ENCODE measurements around the gene SP3. TPM values are rescaled to one million over a fixed set of nuclear protein-coding genes. Genes with fewer than 3 reads are reported as not detected.

Gene SP3
- total and polyA plus RNA-seq, 9 of the 15 experiments (the other 6 are each of a cell fraction or from before 2014, with no cell fraction given), result 12.0 to 106 (median 74.9) TPM

GRCh38 chr2:173964565-173965371 is 405 bp downstream of the SP3 start (continued):
- TF ChIP-seq ZBTB34 (CRISPR knock-in tag; IDR thresholded peaks at IDR 0.05) (no peak), ZNF140 (CRISPR knock-in tag; IDR thresholded peaks at IDR 0.05) (no peak), CBFB (CRISPR knock-in tag; IDR thresholded peaks at IDR 0.05) (no peak), ZNF431 (CRISPR knock-in tag; IDR thresholded peaks at IDR 0.05) (0 out of 2 replicates have a peak, but pooled peaks have one; percentile 36), DNMT1 (IDR thresholded peaks at IDR 0.05) (no peak), PYGO2 (tag; IDR thresholded peaks at IDR 0.05) (no peak), JUND (IDR thresholded peaks at IDR 0.05; ENCODE audit: borderline replicate concordance, low read depth, low read length) (no peak), JUND (tag; IDR thresholded peaks at IDR 0.05; ENCODE audit: borderline replicate concordance, low read depth, low read length) (no peak; the same call in 2 of the 3 replicates), PHB (CRISPR knock-in tag; IDR thresholded peaks at IDR 0.05) (peak; percentile 53; the same call in 1 of the 2 replicates), PHF20 (IDR thresholded peaks at IDR 0.05; ENCODE audit: partially characterized antibody) (peak; percentile 37), NFIC (IDR thresholded peaks at IDR 0.05) (peak; percentile 56; the same call in 1 of the 2 replicates), RB1 (IDR thresholded peaks at IDR 0.05; ENCODE audit: low read depth) (no peak), ELF4 (CRISPR knock-in tag; IDR thresholded peaks at IDR 0.05) (peak; percentile 92), CREB3 (tag; conservative IDR thresholded peaks at IDR 0.05; ENCODE audit: low read depth) (no peak), ZNF436 (CRISPR knock-in tag; IDR thresholded peaks at IDR 0.05) (no peak)
- TF ChIP-seq, protein P1, sequence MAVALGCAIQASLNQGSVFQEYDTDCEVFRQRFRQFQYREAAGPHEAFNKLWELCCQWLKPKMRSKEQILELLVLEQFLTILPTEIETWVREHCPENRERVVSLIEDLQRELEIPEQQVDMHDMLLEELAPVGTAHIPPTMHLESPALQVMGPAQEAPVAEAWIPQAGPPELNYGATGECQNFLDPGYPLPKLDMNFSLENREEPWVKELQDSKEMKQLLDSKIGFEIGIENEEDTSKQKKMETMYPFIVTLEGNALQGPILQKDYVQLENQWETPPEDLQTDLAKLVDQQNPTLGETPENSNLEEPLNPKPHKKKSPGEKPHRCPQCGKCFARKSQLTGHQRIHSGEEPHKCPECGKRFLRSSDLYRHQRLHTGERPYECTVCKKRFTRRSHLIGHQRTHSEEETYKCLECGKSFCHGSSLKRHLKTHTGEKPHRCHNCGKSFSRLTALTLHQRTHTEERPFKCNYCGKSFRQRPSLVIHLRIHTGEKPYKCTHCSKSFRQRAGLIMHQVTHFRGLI (CRISPR knock-in tag; IDR thresholded peaks at IDR 0.05), result no peak
- TF ChIP-seq, protein P2, sequence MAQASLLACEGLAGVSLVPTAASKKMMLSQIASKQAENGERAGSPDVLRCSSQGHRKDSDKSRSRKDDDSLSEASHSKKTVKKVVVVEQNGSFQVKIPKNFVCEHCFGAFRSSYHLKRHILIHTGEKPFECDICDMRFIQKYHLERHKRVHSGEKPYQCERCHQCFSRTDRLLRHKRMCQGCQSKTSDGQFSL (CRISPR knock-in tag; IDR thresholded peaks at IDR 0.05), result no peak
- TF ChIP-seq, protein P2 (tag; IDR thresholded peaks at IDR 0.05), result peak in 1 of 2 experiments; percentile 34; a peak in 2 of 4 replicates
- TF ChIP-seq, protein P3, sequence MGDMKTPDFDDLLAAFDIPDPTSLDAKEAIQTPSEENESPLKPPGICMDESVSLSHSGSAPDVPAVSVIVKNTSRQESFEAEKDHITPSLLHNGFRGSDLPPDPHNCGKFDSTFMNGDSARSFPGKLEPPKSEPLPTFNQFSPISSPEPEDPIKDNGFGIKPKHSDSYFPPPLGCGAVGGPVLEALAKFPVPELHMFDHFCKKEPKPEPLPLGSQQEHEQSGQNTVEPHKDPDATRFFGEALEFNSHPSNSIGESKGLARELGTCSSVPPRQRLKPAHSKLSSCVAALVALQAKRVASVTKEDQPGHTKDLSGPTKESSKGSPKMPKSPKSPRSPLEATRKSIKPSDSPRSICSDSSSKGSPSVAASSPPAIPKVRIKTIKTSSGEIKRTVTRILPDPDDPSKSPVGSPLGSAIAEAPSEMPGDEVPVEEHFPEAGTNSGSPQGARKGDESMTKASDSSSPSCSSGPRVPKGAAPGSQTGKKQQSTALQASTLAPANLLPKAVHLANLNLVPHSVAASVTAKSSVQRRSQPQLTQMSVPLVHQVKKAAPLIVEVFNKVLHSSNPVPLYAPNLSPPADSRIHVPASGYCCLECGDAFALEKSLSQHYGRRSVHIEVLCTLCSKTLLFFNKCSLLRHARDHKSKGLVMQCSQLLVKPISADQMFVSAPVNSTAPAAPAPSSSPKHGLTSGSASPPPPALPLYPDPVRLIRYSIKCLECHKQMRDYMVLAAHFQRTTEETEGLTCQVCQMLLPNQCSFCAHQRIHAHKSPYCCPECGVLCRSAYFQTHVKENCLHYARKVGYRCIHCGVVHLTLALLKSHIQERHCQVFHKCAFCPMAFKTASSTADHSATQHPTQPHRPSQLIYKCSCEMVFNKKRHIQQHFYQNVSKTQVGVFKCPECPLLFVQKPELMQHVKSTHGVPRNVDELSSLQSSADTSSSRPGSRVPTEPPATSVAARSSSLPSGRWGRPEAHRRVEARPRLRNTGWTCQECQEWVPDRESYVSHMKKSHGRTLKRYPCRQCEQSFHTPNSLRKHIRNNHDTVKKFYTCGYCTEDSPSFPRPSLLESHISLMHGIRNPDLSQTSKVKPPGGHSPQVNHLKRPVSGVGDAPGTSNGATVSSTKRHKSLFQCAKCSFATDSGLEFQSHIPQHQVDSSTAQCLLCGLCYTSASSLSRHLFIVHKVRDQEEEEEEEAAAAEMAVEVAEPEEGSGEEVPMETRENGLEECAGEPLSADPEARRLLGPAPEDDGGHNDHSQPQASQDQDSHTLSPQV (IDR thresholded peaks at IDR 0.05), result no peak

Data from K562 (cell line).